Stomach (tissue), 4 donors: ENCODE results near the gene EPHB1.

Source experiments
- CTCF ChIP-seq, 7 experiments: fragments of 450-650 bp in 4 of 7; fragments of 200-600 bp in 3 of 7; sonication (generic) in 3 of 7; IDR thresholded peaks; one replicate each; pipeline ENCODE4 v1.5.1; 2016 to 2019; ENCODE audit warnings: antibody characterized with exemption in 7 of 7, control low read depth in 2 of 7, mild to moderate bottlenecking in 1 of 7
- EP300 ChIP-seq: sonication (generic); formaldehyde crosslinking; IDR thresholded peaks from one replicate; pipeline ENCODE4 v1.6.1; 2017; ENCODE audit warnings: antibody characterized with exemption
- POLR2A ChIP-seq, 4 donors: fragments of 450-650 bp; IDR thresholded peaks; one replicate each; pipeline ENCODE4 v1.6.1; 2016; ENCODE audit warnings: antibody characterized with exemption in 4 of 4, control low read depth in 2 of 4, mild to moderate bottlenecking in 1 of 4, moderate library complexity in 1 of 4
- POLR2AphosphoS5 ChIP-seq, 3 donors: sonication (generic); formaldehyde crosslinking; IDR thresholded peaks; one replicate each; pipeline ENCODE4 v1.6.1; 2016; ENCODE audit warnings: antibody characterized with exemption in 3 of 3

DNA sequence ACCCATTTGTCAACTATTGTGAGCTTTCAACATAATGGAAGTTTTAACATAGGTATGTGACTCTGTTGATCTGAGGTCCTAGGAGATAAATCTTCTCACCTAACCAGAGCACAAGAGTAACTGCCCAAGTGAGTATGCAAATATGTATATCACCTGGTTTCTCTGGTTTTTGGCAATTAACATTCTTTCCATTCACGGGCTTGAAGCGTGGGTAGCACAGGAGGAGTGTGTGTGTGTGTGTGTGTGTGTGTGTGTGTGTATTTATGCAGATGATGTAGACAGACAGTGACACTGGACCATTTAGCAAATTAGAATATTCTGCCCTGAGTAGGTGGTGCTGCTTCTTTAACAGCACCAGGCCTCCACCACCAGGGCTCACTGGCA is 15.0 kb downstream of the EPHB1 start:
- no peak for TF ChIP-seq CTCF (IDR thresholded peaks at IDR 0.05)
- TF ChIP-seq POLR2A (IDR thresholded peaks at IDR 0.05) = no peak
- TF ChIP-seq EP300 = no peak
- no peak for TF ChIP-seq POLR2AphosphoS5 (IDR thresholded peaks at IDR 0.05)
